NB4 (cell line): ENCODE measurements around the gene TOP1.
A peak's percentile ranks its signal among the peaks of the same experiment; 100 is the strongest.

Source experiments
- DNase-seq: peaks from one replicate; pipeline ENCODE4 v3.0.0; 2010; ENCODE audit warnings: low read depth
- H3K4me3 ChIP-seq: one replicate; pipeline ENCODE4 v1.5.1; 2011; ENCODE audit warnings: mild to moderate bottlenecking, low read depth, low read length, moderate library complexity
- CTCF ChIP-seq: IDR thresholded peaks from one replicate; pipeline ENCODE4 v1.5.1; 2012; ENCODE audit warnings: low read depth, low read length
- MAX ChIP-seq: IDR thresholded peaks from 2 replicates; pipeline ENCODE4 v1.6.1; 2011; ENCODE audit warnings: low read depth, low read length
- MYC ChIP-seq: IDR thresholded peaks from 2 replicates; pipeline ENCODE4 v1.6.1; 2011; ENCODE audit warnings: low read depth, low read length
- POLR2A ChIP-seq: IDR thresholded peaks from 2 replicates; pipeline ENCODE4 v1.6.1; 2011; ENCODE audit warnings: mild to moderate bottlenecking; ENCODE audit not compliant: insufficient read length; ENCODE audit errors: extremely low read depth

Gene TOP1

GRCh38 chr20:41048461-41049301, 20.1 kb downstream of the TOP1 start:
- DNase-seq, result peak; percentile 67
- H3K4me3 ChIP-seq, result no peak overlapping the region

GRCh38 chr20:41049451-41049850, 20.8 kb downstream of the TOP1 start:
- no peak for DNase-seq
- no peak overlapping the region for H3K4me3 ChIP-seq
- TF ChIP-seq CTCF (no peak), POLR2A (no peak), MAX (no peak), MYC (no peak)

More at GRCh38 chr20:41048461-41049301, 20.1 kb downstream of the TOP1 start:
- TF ChIP-seq CTCF (no peak), MYC (no peak), MAX (no peak), POLR2A (no peak)

GRCh38 chr20:41050361-41051008, 21.9 kb downstream of the TOP1 start:
- H3K4me3 ChIP-seq, result no peak overlapping the region
- DNase-seq, result no peak
- TF ChIP-seq MAX, result no peak
- TF ChIP-seq POLR2A, result no peak
- TF ChIP-seq CTCF, result no peak
- no peak for TF ChIP-seq MYC

- no peak for DNase-seq
- no peak for TF ChIP-seq MAX
- no peak for TF ChIP-seq CTCF
- no peak for TF ChIP-seq POLR2A
- TF ChIP-seq MYC, result no peak
- H3K4me3 ChIP-seq, result no peak overlapping the region
These were observed 22.6 kb downstream of the TOP1 start for GRCh38 chr20:41051009-41051825.

- DNase-seq, result no peak
- H3K4me3 ChIP-seq, result no peak overlapping the region
- TF ChIP-seq POLR2A (no peak), MYC (no peak), MAX (no peak), CTCF (no peak)
These were observed 24.3 kb downstream of the TOP1 start for GRCh38 chr20:41052742-41053419.
